ENCODE data around the gene STX2. TPM values are rescaled to one million over a fixed set of nuclear protein-coding genes. Genes with fewer than 3 reads are reported as not detected.
A peak's percentile ranks its signal among the peaks of the same experiment; 100 is the strongest.
"Not testable (repeated sequence)": the region's sequence is repeated elsewhere in the genome, so short reads cannot be mapped to it uniquely, and the experiment has no call there.

Gene STX2
- polyA plus RNA-seq = 18.4 TPM
- long read RNA-seq, donor 1, partial matches to known transcripts = 18 of 20 reads
- long read RNA-seq, donor 1, other reads (novel, unspliced or antisense) = 0 of 20 reads
- long read RNA-seq, donor 2, transcript STX2-204 (3 exons, 427 nt) = major isoform, 6 of 9 reads
- long read RNA-seq, donor 2, partial matches to known transcripts = 0 of 9 reads
- long read RNA-seq, donor 2, other reads (novel, unspliced or antisense) = 0 of 9 reads
- long read RNA-seq, donor 3 = 0 reads
- long read RNA-seq, donor 4 = 0 reads
- long read RNA-seq, donor 5, partial matches to known transcripts = 0 of 2 reads
- long read RNA-seq, donor 5, other reads (novel, unspliced or antisense) = 0 of 2 reads
- long read RNA-seq, donor 6, partial matches to known transcripts = 16 of 18 reads
- long read RNA-seq, donor 6, other reads (novel, unspliced or antisense) = 0 of 18 reads
- long read RNA-seq, donor 7, partial matches to known transcripts = 0 of 3 reads
- long read RNA-seq, donor 7, other reads (novel, unspliced or antisense) = 0 of 3 reads
- long read RNA-seq, donor 8, partial matches to known transcripts = 18 of 22 reads
- long read RNA-seq, donor 8, other reads (novel, unspliced or antisense) = 0 of 22 reads
- long read RNA-seq, donor 9, transcript STX2-204 (3 exons, 427 nt) = major isoform, 7 of 8 reads
- long read RNA-seq, donor 9, partial matches to known transcripts = 0 of 8 reads
- long read RNA-seq, donor 9, other reads (novel, unspliced or antisense) = 0 of 8 reads
- long read RNA-seq, donor 10, partial matches to known transcripts = 17 of 18 reads
- long read RNA-seq, donor 10, other reads (novel, unspliced or antisense) = 0 of 18 reads
- long read RNA-seq, donor 11 = 0 reads

DNA sequence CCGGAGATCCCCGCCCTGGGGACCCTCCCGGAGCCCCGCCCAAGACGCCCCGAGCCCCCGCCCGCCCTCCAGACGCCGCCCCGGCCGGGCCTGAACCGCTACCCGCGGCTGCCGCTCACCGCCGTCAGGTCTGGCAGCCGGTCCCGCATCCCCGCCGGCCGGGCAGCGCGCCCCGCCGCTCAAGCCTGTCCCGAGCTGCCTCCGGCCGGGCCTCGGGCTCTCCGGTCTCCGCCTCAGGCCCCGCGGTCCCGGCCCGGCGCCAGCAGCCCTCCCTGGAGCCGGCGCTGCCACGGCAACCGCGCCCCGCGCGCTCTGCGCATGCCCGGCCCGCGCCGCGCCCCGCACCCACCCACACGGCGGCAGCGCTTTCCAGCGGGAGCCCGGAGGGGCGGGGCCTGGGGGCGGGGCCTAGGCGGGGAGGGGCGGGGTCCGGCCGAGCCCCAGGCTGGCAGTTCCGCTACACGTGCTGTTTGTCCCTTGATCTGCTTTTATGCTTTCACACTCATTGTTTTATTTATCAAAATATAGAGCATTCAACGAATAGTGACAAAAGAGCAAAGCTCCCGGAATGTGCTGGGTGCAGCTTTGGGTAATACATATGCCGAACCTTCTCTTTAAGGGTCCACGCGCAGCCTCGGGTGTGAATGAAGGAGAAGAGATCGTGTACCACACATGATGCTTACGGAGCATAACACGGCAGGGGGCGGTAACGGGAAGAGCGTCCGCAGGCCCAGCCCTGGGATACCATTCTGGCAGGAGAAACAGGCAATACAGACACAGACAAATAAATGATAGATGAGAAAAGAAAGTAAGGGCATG lies at the start of gene STX2:
Gene STX2, minus strand, starts transcription at position 300 of the 819 bp plus-strand sequence. Its CDS starts 151 bp downstream, at position 149.
- Histone ChIP-seq H3K27me3 (ENCODE audit: control insufficient read depth, insufficient read depth, low read length) (no peaks in the 10 kb centered on the region), H3K36me3 (ENCODE audit: control insufficient read depth, insufficient read depth, low read length) (no peaks in the 10 kb centered on the region), H3K4me3 (ENCODE audit: low read length) (peak within 1 kb of the TSS; percentile 55), H3K9me3 (ENCODE audit: control insufficient read depth, low read depth, low read length) (no peaks in the 10 kb centered on the region), H3K27ac (ENCODE audit: low read length) (peak within 1 kb of the TSS; percentile 55), H3K4me1 (ENCODE audit: control insufficient read depth, insufficient read depth, low read length) (peaks cover 8% of the 10 kb centered on the region)
- DNase-seq = peak; percentile 73 to 83
- 0% methylated on average over 2 of the region's 79 CpGs for WGBS (ENCODE audit: insufficient coverage, low lambda C conversion rate)

GRCh38 chr12:130887190-130887589 lies 48.1 kb upstream of the STX2 start:
- WGBS (ENCODE audit: insufficient coverage, low lambda C conversion rate) = no CpG with 5 or more reads among the region's 17 CpGs
- H3K27me3 ChIP-seq (ENCODE audit: control insufficient read depth, insufficient read depth, low read length); H3K36me3 ChIP-seq (ENCODE audit: control insufficient read depth, insufficient read depth, low read length); H3K9me3 ChIP-seq (ENCODE audit: control insufficient read depth, low read depth, low read length); H3K4me1 ChIP-seq (ENCODE audit: control insufficient read depth, insufficient read depth, low read length); H3K4me3 ChIP-seq (ENCODE audit: low read length); DNase-seq; H3K27ac ChIP-seq (ENCODE audit: low read length): not testable (repeated sequence)

DNA sequence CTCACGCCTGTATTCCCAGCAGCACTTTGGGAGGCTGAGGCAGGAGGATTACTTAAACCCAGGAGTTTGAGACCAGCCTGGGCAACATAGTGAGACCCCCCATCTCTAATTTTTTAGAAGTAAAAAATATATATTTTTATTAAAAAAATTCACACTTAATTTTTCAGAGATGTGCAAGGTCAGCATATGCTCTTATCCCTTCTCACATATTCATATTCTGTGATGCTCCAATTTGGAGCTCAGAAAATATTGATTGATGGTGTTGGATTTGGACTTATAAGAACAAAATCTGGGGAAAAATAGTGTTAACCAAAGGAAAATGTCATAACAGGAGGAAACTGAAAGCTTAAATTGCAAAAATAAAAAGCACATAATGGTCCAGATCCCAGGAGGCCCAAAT lies 42.5 kb upstream of the STX2 start:
- Histone ChIP-seq H3K9me3 (ENCODE audit: control insufficient read depth, low read depth, low read length) (no peaks in the 10 kb centered on the region), H3K36me3 (ENCODE audit: control insufficient read depth, insufficient read depth, low read length) (peaks cover 6% of the 10 kb centered on the region), H3K27me3 (ENCODE audit: control insufficient read depth, insufficient read depth, low read length) (no peaks in the 10 kb centered on the region), H3K4me3 (ENCODE audit: low read length) (no peak overlapping the region), H3K27ac (ENCODE audit: low read length) (no peak overlapping the region), H3K4me1 (ENCODE audit: control insufficient read depth, insufficient read depth, low read length) (peaks cover 17% of the 10 kb centered on the region)
- no CpG with 5 or more reads among the region's 1 CpG for WGBS (ENCODE audit: insufficient coverage, low lambda C conversion rate)
- no peak for DNase-seq

DNA sequence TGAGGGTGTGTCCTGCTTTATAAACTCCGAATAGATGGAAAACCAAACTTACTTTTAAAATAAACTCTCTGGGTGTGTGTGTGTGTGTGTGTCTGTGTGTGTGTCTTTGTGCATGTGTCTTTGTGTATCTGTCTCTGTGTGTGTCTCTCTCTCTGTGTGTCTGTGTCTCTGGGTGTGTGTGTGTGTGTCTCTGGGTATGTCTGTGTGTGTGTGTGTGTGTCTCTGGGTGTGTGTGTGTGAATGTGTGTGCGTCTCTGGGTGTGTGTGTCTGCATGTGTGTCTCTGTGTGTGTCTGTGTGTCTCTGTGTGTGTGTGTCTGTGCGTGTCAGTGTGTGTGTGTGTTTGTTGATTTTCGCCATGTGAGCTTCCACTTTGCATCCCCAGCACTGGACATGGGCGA lies 42.0 kb upstream of the STX2 start:
- DNase-seq = no peak
- no peak overlapping the region for H3K4me3 ChIP-seq (ENCODE audit: low read length)
- H3K27ac ChIP-seq (ENCODE audit: low read length) = no peak overlapping the region
- peaks cover 11% of the 10 kb centered on the region for H3K36me3 ChIP-seq (ENCODE audit: control insufficient read depth, insufficient read depth, low read length)
- H3K4me1 ChIP-seq (ENCODE audit: control insufficient read depth, insufficient read depth, low read length) = peaks cover 17% of the 10 kb centered on the region
- no peaks in the 10 kb centered on the region for H3K27me3 ChIP-seq (ENCODE audit: control insufficient read depth, insufficient read depth, low read length)
- WGBS (ENCODE audit: insufficient coverage, low lambda C conversion rate) = no CpG with 5 or more reads among the region's 5 CpGs
- H3K9me3 ChIP-seq (ENCODE audit: control insufficient read depth, low read depth, low read length) = no peaks in the 10 kb centered on the region

GRCh38 chr12:130880411-130880885 lies 41.4 kb upstream of the STX2 start:
- peak in 1 of 2 donors; percentile 52 for DNase-seq
- no CpG with 5 or more reads among the region's 10 CpGs for WGBS (ENCODE audit: insufficient coverage, low lambda C conversion rate)

DNA sequence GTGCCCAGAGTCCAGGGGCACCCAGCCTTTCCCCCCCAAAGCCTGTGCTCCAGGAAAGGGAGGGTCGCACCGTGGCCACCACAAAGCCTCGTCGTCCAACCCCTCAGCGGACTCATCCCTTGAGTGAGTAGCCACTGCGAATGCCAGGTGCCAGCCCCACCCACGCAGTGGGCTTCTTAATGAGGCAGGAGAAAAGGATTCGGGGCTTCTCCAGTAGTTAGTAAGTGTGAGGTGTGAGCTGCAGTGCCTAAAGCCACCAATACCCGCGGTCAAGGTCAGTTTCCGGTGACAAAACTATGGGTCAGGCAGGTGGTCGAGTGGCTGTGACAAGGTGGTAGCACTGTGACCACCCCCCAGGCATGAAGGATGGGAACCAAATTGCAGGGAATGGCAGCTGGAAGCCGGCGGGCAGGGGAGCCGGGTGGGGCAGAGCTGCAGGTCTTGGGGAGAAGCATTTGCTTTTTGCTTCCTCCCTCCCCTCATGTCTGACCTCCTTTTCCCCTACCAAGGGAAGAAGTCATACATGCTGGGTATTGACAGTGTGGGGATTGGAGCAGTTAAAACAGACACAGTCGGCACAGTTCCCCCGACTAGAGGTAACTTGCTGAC lies 40.8 kb upstream of the STX2 start:
- Histone ChIP-seq H3K4me1 (ENCODE audit: control insufficient read depth, insufficient read depth, low read length) (peaks cover 17% of the 10 kb centered on the region), H3K27ac (ENCODE audit: low read length) (no peak overlapping the region), H3K4me3 (ENCODE audit: low read length) (no peak overlapping the region), H3K36me3 (ENCODE audit: control insufficient read depth, insufficient read depth, low read length) (peaks cover 23% of the 10 kb centered on the region), H3K27me3 (ENCODE audit: control insufficient read depth, insufficient read depth, low read length) (no peaks in the 10 kb centered on the region), H3K9me3 (ENCODE audit: control insufficient read depth, low read depth, low read length) (no peaks in the 10 kb centered on the region)
- no CpG with 5 or more reads among the region's 17 CpGs for WGBS (ENCODE audit: insufficient coverage, low lambda C conversion rate)
- no peak for DNase-seq

More at GRCh38 chr12:130880411-130880885, 41.4 kb upstream of the STX2 start:
- Histone ChIP-seq H3K9me3 (ENCODE audit: control insufficient read depth, low read depth, low read length) (no peaks in the 10 kb centered on the region), H3K4me1 (ENCODE audit: control insufficient read depth, insufficient read depth, low read length) (peaks cover 17% of the 10 kb centered on the region), H3K4me3 (ENCODE audit: low read length) (peak overlapping the region; percentile 17), H3K36me3 (ENCODE audit: control insufficient read depth, insufficient read depth, low read length) (peaks cover 17% of the 10 kb centered on the region), H3K27ac (ENCODE audit: low read length) (no peak overlapping the region), H3K27me3 (ENCODE audit: control insufficient read depth, insufficient read depth, low read length) (no peaks in the 10 kb centered on the region)

GRCh38 chr12:130879212-130879686 lies 40.2 kb upstream of the STX2 start:
- H3K9me3 ChIP-seq (ENCODE audit: control insufficient read depth, low read depth, low read length) = no peaks in the 10 kb centered on the region
- no peak overlapping the region for H3K27ac ChIP-seq (ENCODE audit: low read length)
- no peaks in the 10 kb centered on the region for H3K27me3 ChIP-seq (ENCODE audit: control insufficient read depth, insufficient read depth, low read length)
- H3K36me3 ChIP-seq (ENCODE audit: control insufficient read depth, insufficient read depth, low read length) = peaks cover 29% of the 10 kb centered on the region
- H3K4me3 ChIP-seq (ENCODE audit: low read length) = no peak overlapping the region
- no CpG with 5 or more reads among the region's 13 CpGs for WGBS (ENCODE audit: insufficient coverage, low lambda C conversion rate)
- peaks cover 17% of the 10 kb centered on the region for H3K4me1 ChIP-seq (ENCODE audit: control insufficient read depth, insufficient read depth, low read length)
- no peak for DNase-seq

- no peak overlapping the region for H3K27ac ChIP-seq (ENCODE audit: low read length)
- DNase-seq = peak; percentile 62 to 86
- WGBS (ENCODE audit: insufficient coverage, low lambda C conversion rate) = 45% methylated on average over 2 of the region's 24 CpGs
- H3K9me3 ChIP-seq (ENCODE audit: control insufficient read depth, low read depth, low read length) = no peaks in the 10 kb centered on the region
- no peak overlapping the region for H3K4me3 ChIP-seq (ENCODE audit: low read length)
- H3K4me1 ChIP-seq (ENCODE audit: control insufficient read depth, insufficient read depth, low read length) = peaks cover 24% of the 10 kb centered on the region
- no peaks in the 10 kb centered on the region for H3K27me3 ChIP-seq (ENCODE audit: control insufficient read depth, insufficient read depth, low read length)
- H3K36me3 ChIP-seq (ENCODE audit: control insufficient read depth, insufficient read depth, low read length) = peaks cover 37% of the 10 kb centered on the region
Observed at GRCh38 chr12:130878193-130879185, 39.4 kb upstream of the STX2 start.

GRCh38 chr12:130877333-130877732 lies 38.3 kb upstream of the STX2 start:
- no peak for DNase-seq
- WGBS (ENCODE audit: insufficient coverage, low lambda C conversion rate) = no CpG with 5 or more reads among the region's 3 CpGs
- H3K27me3 ChIP-seq (ENCODE audit: control insufficient read depth, insufficient read depth, low read length) = no peaks in the 10 kb centered on the region
- no peak overlapping the region for H3K27ac ChIP-seq (ENCODE audit: low read length)
- peaks cover 42% of the 10 kb centered on the region for H3K36me3 ChIP-seq (ENCODE audit: control insufficient read depth, insufficient read depth, low read length)
- H3K4me3 ChIP-seq (ENCODE audit: low read length) = no peak overlapping the region
- H3K4me1 ChIP-seq (ENCODE audit: control insufficient read depth, insufficient read depth, low read length) = peaks cover 28% of the 10 kb centered on the region
- no peaks in the 10 kb centered on the region for H3K9me3 ChIP-seq (ENCODE audit: control insufficient read depth, low read depth, low read length)

Data from large intestine (tissue), 12 donors.